Measurements from ENCODE around the gene CCM2L.

DNA sequence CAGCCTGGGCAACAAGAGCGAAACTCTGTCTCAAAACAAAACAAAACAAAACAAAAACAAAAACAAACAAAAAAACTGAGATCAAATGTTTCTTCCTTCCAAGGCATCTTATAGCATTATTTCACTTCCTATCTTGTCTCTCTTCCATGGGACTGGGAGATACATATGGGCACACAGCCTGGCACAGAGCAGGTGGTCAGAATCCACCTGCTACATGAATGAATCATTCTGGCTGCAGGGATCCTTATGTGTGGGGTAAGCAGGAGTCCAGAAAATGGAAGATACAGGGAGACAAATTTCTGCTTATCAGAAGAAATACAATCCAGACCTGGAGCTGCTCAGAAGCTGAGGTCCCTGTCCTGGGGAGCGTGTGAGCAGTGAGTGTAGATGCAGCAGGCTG, 18.2 kb upstream of the CCM2L start:
- no peak for TF ChIP-seq POLR2A (IDR thresholded peaks at IDR 0.05; ENCODE audit: low read depth, low read length)
- TF ChIP-seq SMC3 (IDR thresholded peaks at IDR 0.05; ENCODE audit: low read depth, low read length), result no peak
- no peak for TF ChIP-seq BHLHE40 (IDR thresholded peaks at IDR 0.05; ENCODE audit: low read depth, low read length)
- no peak for TF ChIP-seq RAD21 (IDR thresholded peaks at IDR 0.05; ENCODE audit: low read length)
- TF ChIP-seq, protein P1, sequence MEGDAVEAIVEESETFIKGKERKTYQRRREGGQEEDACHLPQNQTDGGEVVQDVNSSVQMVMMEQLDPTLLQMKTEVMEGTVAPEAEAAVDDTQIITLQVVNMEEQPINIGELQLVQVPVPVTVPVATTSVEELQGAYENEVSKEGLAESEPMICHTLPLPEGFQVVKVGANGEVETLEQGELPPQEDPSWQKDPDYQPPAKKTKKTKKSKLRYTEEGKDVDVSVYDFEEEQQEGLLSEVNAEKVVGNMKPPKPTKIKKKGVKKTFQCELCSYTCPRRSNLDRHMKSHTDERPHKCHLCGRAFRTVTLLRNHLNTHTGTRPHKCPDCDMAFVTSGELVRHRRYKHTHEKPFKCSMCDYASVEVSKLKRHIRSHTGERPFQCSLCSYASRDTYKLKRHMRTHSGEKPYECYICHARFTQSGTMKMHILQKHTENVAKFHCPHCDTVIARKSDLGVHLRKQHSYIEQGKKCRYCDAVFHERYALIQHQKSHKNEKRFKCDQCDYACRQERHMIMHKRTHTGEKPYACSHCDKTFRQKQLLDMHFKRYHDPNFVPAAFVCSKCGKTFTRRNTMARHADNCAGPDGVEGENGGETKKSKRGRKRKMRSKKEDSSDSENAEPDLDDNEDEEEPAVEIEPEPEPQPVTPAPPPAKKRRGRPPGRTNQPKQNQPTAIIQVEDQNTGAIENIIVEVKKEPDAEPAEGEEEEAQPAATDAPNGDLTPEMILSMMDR (conservative IDR thresholded peaks at IDR 0.05; ENCODE audit: low read depth, low read length), result no peak
- no peak for TF ChIP-seq FOS (IDR thresholded peaks at IDR 0.05; ENCODE audit: low read depth, low read length)
- no peak for TF ChIP-seq CEBPB (IDR thresholded peaks at IDR 0.05; ENCODE audit: low read depth, low read length)
